ENCODE data around the gene IL25. TPM values are rescaled to one million over a fixed set of nuclear protein-coding genes. Genes with fewer than 3 reads are reported as not detected.
A peak's percentile ranks its signal among the peaks of the same experiment; 100 is the strongest.

Gene IL25
- polyA plus RNA-seq, 1 of the 3 experiments (the other 2 are of a cell fraction) = not detected

GRCh38 chr14:23327947-23328744 is 44.5 kb upstream of the IL25 start (continued):
- no peak for TF ChIP-seq ZBTB33 (IDR thresholded peaks at IDR 0.05; ENCODE audit: borderline replicate concordance, low read depth)
- no peak for TF ChIP-seq TCF12 (IDR thresholded peaks at IDR 0.05)
- TF ChIP-seq, protein P1, sequence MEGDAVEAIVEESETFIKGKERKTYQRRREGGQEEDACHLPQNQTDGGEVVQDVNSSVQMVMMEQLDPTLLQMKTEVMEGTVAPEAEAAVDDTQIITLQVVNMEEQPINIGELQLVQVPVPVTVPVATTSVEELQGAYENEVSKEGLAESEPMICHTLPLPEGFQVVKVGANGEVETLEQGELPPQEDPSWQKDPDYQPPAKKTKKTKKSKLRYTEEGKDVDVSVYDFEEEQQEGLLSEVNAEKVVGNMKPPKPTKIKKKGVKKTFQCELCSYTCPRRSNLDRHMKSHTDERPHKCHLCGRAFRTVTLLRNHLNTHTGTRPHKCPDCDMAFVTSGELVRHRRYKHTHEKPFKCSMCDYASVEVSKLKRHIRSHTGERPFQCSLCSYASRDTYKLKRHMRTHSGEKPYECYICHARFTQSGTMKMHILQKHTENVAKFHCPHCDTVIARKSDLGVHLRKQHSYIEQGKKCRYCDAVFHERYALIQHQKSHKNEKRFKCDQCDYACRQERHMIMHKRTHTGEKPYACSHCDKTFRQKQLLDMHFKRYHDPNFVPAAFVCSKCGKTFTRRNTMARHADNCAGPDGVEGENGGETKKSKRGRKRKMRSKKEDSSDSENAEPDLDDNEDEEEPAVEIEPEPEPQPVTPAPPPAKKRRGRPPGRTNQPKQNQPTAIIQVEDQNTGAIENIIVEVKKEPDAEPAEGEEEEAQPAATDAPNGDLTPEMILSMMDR (IDR thresholded peaks at IDR 0.05) = peak; percentile 93
- TF ChIP-seq GATA2 (CRISPR knock-in tag; IDR thresholded peaks at IDR 0.05) = no peak
- no peak for TF ChIP-seq USF2 (IDR thresholded peaks at IDR 0.05; ENCODE audit: borderline replicate concordance, low read depth, low read length)

DNA sequence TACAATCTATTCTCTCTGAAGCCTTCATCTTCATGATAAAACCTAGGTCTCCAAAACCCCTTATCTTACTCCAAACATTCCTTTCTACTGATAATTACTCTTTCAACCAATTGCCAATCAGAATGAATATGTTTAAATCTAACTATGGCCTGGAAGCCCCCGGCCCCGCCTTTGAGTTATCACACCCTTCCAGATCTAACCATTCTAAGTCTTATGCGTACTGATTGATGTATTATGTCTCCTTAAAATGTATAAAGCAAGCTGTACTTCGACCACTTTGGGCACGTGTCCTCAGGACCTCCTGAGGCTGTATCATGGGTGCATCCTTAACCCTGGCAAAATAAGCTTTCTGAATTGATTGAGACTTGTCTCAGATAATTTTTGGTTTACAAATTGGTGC is 37.0 kb upstream of the IL25 start:
- Histone ChIP-seq H3K9me2 (no peaks in the 10 kb centered on the region), H4K20me1 (ENCODE audit: insufficient read depth) (no peaks in the 10 kb centered on the region), H3K27ac (ENCODE audit: low read depth in 2 of 2, low read length in 1 of 2) (no peak overlapping the region), H3K79me2 (ENCODE audit: insufficient read depth) (no peaks in the 10 kb centered on the region), H3K9me3 (peaks cover 8% of the 10 kb centered on the region; the same call in 1 of the 2 replicates), H3K4me2 (no peak overlapping the region), H3K4me1 (ENCODE audit: control insufficient read depth in 1 of 2, insufficient read depth in 2 of 2, low read depth in 1 of 2, low read length in 1 of 2) (no peaks in the 10 kb centered on the region), H3K36me3 (replicated peaks in 1 of 2; ENCODE audit: control insufficient read depth in 1 of 2, insufficient read depth in 2 of 2, low read length in 1 of 2) (no peaks in the 10 kb centered on the region), H3K4me3 (ENCODE audit: low read depth in 2 of 2, low read length in 1 of 2) (no peak overlapping the region), H3K9ac (no peak overlapping the region), H2AFZ (ENCODE audit: low read depth) (no peak overlapping the region), H3F3A (replicated peaks; ENCODE audit: insufficient read depth) (no peaks in the 10 kb centered on the region), H3K27me3 (ENCODE audit: insufficient read depth) (peaks cover 13% of the 10 kb centered on the region; the same call in 1 of the 2 replicates)
- WGBS (ENCODE audit: low lambda C conversion rate) = 16% methylated on average over 5 of the region's 5 CpGs
- ChIA-PET CTCF (interaction anchor here (0.8 to 2.6 kb wide), 6 partner anchors 9 to 224 kb away, joined by 3 to 14 read pairs (median 3); partner anchors contain the start of gene SLC22A17), POLR2A (no interaction called here)
- no peak for DNase-seq
- TF ChIP-seq RAD21 (IDR thresholded peaks at IDR 0.05; ENCODE audit: low read length) (no peak), SIN3A (IDR thresholded peaks at IDR 0.05; ENCODE audit: borderline replicate concordance, low read depth, low read length) (no peak), EZH2phosphoT487 (IDR thresholded peaks at IDR 0.05; ENCODE audit: borderline replicate concordance, low read depth) (no peak), NRF1 (IDR thresholded peaks at IDR 0.05; ENCODE audit: low read depth, low read length) (no peak)
- TF ChIP-seq, protein P2, sequence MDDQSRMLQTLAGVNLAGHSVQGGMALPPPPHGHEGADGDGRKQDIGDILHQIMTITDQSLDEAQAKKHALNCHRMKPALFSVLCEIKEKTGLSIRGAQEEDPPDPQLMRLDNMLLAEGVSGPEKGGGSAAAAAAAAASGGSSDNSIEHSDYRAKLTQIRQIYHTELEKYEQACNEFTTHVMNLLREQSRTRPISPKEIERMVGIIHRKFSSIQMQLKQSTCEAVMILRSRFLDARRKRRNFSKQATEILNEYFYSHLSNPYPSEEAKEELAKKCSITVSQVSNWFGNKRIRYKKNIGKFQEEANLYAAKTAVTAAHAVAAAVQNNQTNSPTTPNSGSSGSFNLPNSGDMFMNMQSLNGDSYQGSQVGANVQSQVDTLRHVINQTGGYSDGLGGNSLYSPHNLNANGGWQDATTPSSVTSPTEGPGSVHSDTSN (IDR thresholded peaks at IDR 0.05) = no peak
- TF ChIP-seq, protein P1 (IDR thresholded peaks at IDR 0.05) = no peak
